SJSA1 (cell line): ENCODE measurements around the gene STON2. TPM values are rescaled to one million over a fixed set of nuclear protein-coding genes. Genes with fewer than 3 reads are reported as not detected.

Source experiments
- DNase-seq, 2 experiments: peaks; one replicate each; pipeline ENCODE4 v3.0.0-alpha.2; 2015 to 2020; ENCODE audit warnings: low spot score in 2 of 2, low read depth in 1 of 2
- H3K27ac ChIP-seq: fragments of 250-450 bp; sonication (Bioruptor Pico); 2 replicates; pipeline ENCODE4 v1.5.1; 2020; ENCODE audit warnings: mild to moderate bottlenecking, moderate library complexity
- H3K27me3 ChIP-seq: fragments of 250-450 bp; sonication (Bioruptor Pico); replicated peaks from 2 replicates; pipeline ENCODE4 v1.5.1; 2020; ENCODE audit warnings: mild to moderate bottlenecking, moderate library complexity
- H3K36me3 ChIP-seq: fragments of 250-450 bp; sonication (Bioruptor Pico); 2 replicates; pipeline ENCODE4 v1.5.1; 2020; ENCODE audit warnings: mild to moderate bottlenecking
- H3K4me1 ChIP-seq: fragments of 250-450 bp; sonication (Bioruptor Pico); replicated peaks from 2 replicates; pipeline ENCODE4 v1.6.1; 2021; ENCODE audit warnings: mild to moderate bottlenecking
- H3K4me3 ChIP-seq: fragments of 250-450 bp; sonication (Bioruptor Pico); 2 replicates; pipeline ENCODE4 v1.5.1; 2020; ENCODE audit warnings: mild to moderate bottlenecking
- H3K9me3 ChIP-seq: fragments of 250-450 bp; sonication (Bioruptor Pico); replicated peaks from 2 replicates; pipeline ENCODE4 v1.5.1; 2020; ENCODE audit warnings: mild to moderate bottlenecking
- total RNA-seq: library from RNA; depleted of rRNA; stranded (reverse); fragments of >200 nt; shearing (Covaris generic); gene quantifications from 2 replicates; pipeline ENCODE4 v1.2.3, GENCODE V29; 2014

The STON2 gene
- total RNA-seq, 1 experiment from 2014 or later = 0.08 TPM

DNA sequence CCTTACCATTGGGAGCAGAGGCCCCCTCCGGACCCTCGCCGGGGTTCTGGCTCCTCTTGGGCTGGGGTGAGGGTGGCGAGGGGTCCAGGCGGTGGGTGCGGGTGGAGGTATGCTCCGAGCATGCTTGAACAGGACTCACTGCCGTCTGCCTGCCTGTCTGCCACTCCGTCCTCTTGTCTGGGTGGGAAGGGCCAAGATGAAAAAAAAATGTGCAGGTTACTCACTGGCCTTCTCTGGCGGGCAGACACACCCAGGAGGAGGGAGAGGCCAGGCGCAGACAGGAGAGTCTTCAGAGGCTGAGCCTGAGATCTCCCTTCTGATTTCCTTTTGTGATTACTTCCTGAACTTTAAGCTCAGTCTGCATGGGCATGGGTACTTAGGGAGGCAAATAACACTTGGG lies 76.1 kb downstream of the STON2 start:
- no peak overlapping the region for H3K4me3 ChIP-seq
- no peaks in the 10 kb centered on the region for H3K36me3 ChIP-seq
- H3K27ac ChIP-seq = no peak overlapping the region
- no peaks in the 10 kb centered on the region for H3K4me1 ChIP-seq
- H3K9me3 ChIP-seq = no peaks in the 10 kb centered on the region
- no peak for DNase-seq
- no peaks in the 10 kb centered on the region for H3K27me3 ChIP-seq

DNA sequence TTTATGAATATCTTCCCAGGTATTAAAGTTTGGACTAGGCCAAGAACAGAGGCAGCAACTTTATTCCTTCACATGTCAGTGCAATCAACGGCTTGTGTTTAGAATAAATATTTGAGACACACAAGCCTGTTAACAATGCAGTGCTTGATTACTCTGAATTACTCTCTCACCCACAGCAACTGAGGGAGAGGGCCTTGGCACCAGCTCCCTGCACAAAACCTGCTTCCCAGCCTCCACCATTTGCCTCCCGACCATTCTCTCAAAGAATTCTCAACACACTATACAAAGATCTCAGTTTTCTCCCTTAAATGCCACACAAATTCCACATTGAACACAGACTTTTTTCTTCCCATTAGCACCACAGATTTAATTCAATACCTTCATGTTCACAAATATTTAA lies 77.0 kb downstream of the STON2 start:
- Histone ChIP-seq H3K9me3 (no peaks in the 10 kb centered on the region), H3K36me3 (no peaks in the 10 kb centered on the region), H3K27me3 (no peaks in the 10 kb centered on the region), H3K4me1 (no peaks in the 10 kb centered on the region), H3K4me3 (no peak overlapping the region), H3K27ac (no peak overlapping the region)
- DNase-seq = no peak

DNA sequence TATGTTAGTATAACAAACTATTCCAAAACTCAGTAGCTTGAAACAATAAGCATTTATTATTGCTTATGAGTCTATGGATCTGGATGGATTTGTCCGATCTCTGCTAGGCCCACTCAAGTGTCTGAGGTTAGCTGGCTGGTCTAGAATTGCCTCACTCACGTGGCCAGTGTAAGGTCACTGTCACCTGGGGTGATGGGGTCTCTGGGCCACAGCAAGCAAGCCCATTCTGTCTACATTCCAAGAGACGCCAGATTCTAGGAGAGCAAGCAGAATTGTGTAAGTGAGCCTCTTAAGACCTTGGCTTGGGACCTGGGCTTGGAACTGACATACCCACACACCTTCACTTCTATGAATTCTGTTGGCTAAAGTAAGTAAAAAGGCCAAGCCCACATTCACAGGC lies 80.2 kb downstream of the STON2 start:
- Histone ChIP-seq H3K9me3 (no peaks in the 10 kb centered on the region), H3K4me3 (no peak overlapping the region), H3K4me1 (no peaks in the 10 kb centered on the region), H3K27ac (no peak overlapping the region), H3K36me3 (no peaks in the 10 kb centered on the region), H3K27me3 (no peaks in the 10 kb centered on the region)
- no peak for DNase-seq

DNA sequence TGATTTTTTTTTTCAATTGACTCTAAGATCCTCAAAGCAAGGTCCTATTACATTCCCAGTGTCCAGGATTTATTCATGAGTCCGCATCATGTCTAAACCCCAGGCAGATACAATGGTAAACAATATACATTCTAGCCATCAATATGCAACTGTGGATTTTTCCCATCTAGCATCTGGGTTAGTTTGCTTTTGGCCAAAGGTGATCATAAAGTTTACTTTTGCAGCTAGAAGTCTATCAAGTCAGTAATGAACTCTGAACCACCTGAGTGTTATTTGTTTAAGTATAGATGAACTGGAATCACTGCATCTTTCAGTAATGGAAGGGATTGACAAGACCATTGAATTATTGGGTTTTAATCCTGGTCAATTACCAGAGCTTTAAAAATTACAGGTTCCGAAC lies 80.8 kb downstream of the STON2 start:
- Histone ChIP-seq H3K27me3 (no peaks in the 10 kb centered on the region), H3K4me3 (no peak overlapping the region), H3K9me3 (no peaks in the 10 kb centered on the region), H3K27ac (no peak overlapping the region), H3K4me1 (no peaks in the 10 kb centered on the region), H3K36me3 (no peaks in the 10 kb centered on the region)
- DNase-seq = no peak

DNA sequence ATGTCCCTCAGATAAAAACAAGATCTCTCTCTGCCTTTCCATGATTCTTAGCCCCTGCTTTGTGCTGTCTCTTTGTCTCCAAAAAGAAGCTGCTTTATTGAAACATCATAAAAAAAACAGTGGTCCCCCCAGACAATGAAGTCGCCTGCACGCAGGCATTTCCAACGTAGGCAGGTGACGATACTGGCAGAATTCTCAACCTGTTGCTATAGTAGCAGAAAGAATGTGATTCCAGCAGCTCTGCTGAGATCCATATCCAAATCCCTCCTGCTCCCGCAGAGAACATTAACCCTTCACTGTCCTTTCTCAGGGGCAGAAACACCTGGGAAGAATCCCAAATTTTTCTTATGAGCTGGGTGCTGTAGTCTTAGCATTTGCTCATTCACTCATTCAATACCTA lies 84.8 kb downstream of the STON2 start:
- Histone ChIP-seq H3K27ac (no peak overlapping the region), H3K27me3 (no peaks in the 10 kb centered on the region)
- DNase-seq = no peak

DNA sequence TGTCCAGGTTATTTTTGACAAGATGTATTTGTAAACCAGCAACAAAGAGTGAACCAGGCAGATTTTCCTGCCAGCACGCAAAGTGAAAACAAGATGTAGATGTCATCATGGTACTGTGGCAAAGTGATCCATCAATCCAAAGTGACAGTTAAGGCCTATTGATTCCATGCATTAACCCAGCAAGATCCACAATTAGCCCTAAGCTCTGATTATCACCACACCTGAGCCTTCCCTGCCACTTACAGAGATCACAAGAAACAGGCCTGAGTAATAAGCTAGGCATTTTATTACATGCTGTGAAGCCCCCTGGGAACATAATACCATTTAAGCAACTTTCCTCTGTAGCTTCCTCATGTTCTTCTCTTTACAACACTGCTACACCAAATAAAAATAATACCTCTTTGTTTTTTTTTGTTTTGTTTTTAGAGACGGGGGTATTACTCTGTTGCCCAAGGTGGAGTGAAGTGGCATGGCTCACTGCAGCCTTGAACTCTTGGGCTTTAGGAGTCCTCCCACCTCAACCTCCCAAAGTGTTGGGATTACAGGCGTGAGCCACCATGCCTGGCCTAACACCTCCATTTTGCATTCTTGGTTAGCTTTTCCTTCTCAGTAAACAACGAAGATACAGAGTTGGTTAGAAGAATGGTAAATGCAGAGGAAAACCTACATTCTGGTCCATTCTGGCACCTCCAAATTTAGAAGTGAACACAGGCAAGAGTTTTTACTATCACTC lies 85.5 kb downstream of the STON2 start:
- H3K36me3 ChIP-seq = no peaks in the 10 kb centered on the region
- H3K9me3 ChIP-seq = no peaks in the 10 kb centered on the region
- H3K27me3 ChIP-seq = no peaks in the 10 kb centered on the region
- no peaks in the 10 kb centered on the region for H3K4me1 ChIP-seq
- DNase-seq = no peak
- H3K4me3 ChIP-seq = no peak overlapping the region
- no peak overlapping the region for H3K27ac ChIP-seq

More for the DNA sequence above, 84.8 kb downstream of the STON2 start:
- Histone ChIP-seq H3K4me3 (no peak overlapping the region), H3K36me3 (no peaks in the 10 kb centered on the region), H3K4me1 (no peaks in the 10 kb centered on the region), H3K9me3 (no peaks in the 10 kb centered on the region)

DNA sequence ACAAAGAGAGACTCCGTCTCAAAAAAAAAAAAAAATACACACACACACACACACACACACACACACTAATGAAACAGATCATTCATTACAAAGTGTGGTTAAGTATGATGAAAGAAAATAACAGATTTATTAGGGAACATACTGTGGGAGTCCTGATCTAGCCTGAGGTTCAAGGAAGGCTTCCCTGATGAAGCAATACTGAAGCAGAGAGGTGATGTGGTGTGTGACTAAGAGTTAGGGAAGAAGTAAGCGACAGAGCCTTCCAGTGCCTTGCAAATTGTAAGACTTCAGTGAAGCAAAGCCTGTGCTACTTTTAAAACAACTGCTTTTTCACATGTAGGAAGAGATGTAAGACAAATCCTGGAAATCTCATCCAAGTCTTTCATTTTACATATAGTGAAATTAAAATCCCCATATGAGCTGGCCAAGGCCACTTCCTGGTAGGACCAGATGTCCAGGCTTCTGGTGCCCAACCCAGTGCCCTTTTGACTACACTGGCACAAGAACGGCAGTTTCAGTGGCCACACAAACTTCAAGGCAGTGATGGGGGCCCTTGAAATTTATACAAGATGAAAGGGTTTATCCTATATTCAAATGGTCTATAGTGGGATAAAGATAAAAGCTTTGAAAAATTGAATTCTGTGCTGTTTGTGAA lies 86.2 kb downstream of the STON2 start:
- H3K9me3 ChIP-seq = no peaks in the 10 kb centered on the region
- DNase-seq = no peak
- no peaks in the 10 kb centered on the region for H3K36me3 ChIP-seq
- no peaks in the 10 kb centered on the region for H3K4me1 ChIP-seq
- H3K27me3 ChIP-seq = no peaks in the 10 kb centered on the region
- no peak overlapping the region for H3K4me3 ChIP-seq
- H3K27ac ChIP-seq = no peak overlapping the region

DNA sequence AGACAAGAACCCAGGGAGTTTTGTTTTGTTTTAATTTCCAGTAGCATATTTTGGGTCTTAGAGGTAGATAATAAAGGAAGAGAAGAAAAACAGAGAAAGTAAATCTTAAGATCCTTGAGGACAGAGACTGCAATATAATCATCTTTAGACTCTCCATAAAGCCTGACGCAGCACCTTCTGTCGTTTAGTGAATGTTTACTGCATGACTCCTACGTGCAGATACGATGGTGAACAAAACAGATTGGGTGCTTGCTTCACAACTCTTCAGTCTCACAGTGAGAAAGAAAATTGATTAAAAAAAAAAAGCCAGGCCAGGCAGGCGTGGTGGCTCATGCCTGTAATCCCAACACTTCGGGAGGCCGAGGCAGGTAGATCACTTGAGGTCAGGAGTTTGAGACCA lies 86.9 kb downstream of the STON2 start:
- no peak for DNase-seq
- no peak overlapping the region for H3K27ac ChIP-seq
- H3K27me3 ChIP-seq = no peaks in the 10 kb centered on the region
- H3K9me3 ChIP-seq = no peaks in the 10 kb centered on the region
- no peak overlapping the region for H3K4me3 ChIP-seq
- H3K36me3 ChIP-seq = no peaks in the 10 kb centered on the region
- H3K4me1 ChIP-seq = no peaks in the 10 kb centered on the region

DNA sequence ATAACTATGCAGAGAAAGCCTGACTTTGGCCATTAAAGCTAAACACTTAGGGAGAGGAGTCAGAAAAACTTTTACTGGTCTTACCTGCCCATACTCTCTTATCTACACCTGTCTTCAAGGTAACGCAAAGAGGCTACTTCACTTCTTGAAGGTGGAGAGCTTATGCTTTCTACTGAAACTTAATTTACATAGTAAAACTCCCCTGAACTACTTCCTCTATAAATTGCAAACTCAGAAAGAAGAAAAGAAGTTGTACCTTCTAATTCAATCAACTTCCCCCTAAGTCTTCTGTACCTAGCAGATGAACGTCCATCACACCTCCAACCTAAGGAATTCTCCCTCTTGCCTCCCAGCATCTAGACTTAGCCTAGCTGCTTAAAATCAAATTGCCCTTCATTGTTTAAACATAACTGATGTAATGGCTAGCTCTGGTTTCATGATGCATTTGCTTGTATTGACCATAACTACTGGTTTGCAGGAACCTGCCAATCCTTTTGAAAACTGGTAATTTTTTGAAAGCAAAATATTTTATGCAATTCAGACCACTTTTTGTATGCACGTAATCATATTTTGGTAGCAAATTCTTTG lies 87.7 kb downstream of the STON2 start:
- Histone ChIP-seq H3K4me3 (no peak overlapping the region), H3K36me3 (no peaks in the 10 kb centered on the region), H3K27ac (no peak overlapping the region), H3K9me3 (no peaks in the 10 kb centered on the region), H3K27me3 (no peaks in the 10 kb centered on the region), H3K4me1 (no peaks in the 10 kb centered on the region)
- DNase-seq = no peak

DNA sequence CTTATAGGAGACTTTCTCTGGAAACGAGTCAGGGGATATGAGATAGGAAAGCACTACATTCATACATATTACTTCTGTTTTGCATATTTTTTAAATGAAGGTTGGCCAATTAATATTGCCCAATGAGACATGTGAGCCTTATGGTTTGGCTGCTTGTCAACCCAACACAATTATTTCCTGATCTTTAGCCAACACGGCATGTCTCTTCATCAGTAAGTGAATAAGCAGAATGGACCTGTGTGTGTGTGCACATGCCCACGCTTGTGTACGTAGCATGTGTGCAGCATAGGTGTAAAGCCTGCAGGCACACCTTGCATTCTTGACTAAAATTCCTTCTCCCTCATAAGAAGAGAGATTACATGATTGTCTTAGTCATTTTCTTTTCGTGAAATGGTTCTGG lies 88.3 kb downstream of the STON2 start:
- Histone ChIP-seq H3K4me1 (no peaks in the 10 kb centered on the region), H3K36me3 (no peaks in the 10 kb centered on the region), H3K27me3 (no peaks in the 10 kb centered on the region), H3K27ac (no peak overlapping the region), H3K9me3 (no peaks in the 10 kb centered on the region), H3K4me3 (no peak overlapping the region)
- no peak for DNase-seq

DNA sequence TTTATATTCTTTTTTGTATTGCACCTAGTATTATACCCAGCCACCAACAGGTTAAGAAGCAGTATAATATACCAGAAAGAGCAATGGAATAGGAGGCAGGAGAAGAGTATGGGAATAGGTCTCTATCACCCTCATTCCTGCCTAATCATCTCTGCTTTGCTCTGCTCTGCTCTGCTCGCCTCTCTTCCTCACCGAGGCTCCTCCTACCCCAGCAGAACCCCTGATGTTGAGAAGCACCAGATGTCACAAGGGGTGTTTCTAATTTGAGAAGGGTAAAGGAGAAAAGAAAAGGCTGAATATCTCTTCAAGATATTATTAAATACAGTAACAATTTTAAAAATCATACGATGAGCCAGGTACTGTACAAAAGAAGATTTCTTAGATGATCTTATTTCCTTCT lies 89.0 kb downstream of the STON2 start:
- Histone ChIP-seq H3K4me3 (no peak overlapping the region), H3K36me3 (no peaks in the 10 kb centered on the region), H3K4me1 (no peaks in the 10 kb centered on the region), H3K9me3 (no peaks in the 10 kb centered on the region), H3K27ac (no peak overlapping the region), H3K27me3 (no peaks in the 10 kb centered on the region)
- no peak for DNase-seq

DNA sequence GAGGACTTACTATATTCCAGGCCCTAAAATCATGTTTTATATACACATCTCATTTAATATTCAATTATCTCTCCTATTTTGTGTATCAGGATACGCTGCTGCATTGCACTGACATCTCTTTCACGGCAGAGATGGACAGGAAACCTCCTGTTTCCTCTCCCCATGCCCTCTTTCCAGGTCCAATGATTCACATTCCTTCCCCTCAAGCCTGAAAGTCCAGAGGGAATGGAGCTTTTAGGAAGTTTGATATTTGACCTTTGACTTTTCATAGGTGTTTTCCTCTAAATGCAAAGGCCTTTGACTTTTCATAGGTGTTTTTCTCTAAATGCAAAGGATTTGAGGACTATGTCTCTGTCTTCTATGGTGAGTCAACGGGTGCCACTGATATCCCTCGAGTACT lies 89.5 kb downstream of the STON2 start:
- no peaks in the 10 kb centered on the region for H3K27me3 ChIP-seq
- no peak for DNase-seq
- H3K27ac ChIP-seq = no peak overlapping the region
- H3K9me3 ChIP-seq = no peaks in the 10 kb centered on the region
- H3K36me3 ChIP-seq = no peaks in the 10 kb centered on the region
- no peak overlapping the region for H3K4me3 ChIP-seq
- no peaks in the 10 kb centered on the region for H3K4me1 ChIP-seq

DNA sequence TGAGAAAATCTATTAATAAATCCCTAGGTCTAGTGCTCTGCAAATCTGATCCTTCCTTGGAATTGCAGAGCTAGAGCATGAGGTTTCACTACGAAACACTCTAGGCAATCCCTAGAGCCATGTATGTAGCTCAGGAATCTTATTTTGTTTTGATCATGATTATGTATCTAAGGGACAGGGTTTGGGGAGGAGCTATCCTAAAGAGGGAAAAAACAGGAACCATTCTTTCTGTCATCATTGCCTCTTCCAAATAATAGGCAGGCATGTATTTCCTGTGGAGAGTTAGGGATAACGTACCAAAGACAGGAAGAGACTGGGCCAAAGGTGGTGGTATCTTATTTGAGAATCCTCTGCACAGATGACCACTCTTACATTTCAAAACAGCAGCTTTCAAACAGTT lies 90.6 kb downstream of the STON2 start:
- Histone ChIP-seq H3K27ac (no peak overlapping the region), H3K36me3 (no peaks in the 10 kb centered on the region), H3K4me1 (no peaks in the 10 kb centered on the region), H3K27me3 (no peaks in the 10 kb centered on the region), H3K9me3 (no peaks in the 10 kb centered on the region), H3K4me3 (no peak overlapping the region)
- no peak for DNase-seq

DNA sequence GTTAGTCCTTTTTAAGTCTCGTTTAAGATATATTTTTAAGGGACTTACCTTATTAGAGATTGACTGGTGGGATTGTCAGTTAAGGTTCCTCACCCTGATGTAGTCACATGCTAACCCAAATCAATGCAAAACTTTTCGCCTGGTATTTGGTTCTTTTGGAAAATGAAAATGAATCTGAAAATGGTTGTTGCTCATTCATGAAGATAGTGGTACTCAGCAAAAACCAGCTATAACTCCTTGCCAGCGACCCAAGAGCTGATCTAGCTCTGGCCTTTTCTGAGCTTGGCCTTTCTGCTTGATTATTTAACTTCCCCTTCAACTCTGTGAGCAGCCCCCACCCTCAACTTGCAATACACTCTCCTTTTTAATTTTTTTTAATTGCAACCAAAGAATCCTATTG lies 94.4 kb downstream of the STON2 start:
- H3K27ac ChIP-seq = no peak overlapping the region
- no peak for DNase-seq
- H3K4me1 ChIP-seq = no peaks in the 10 kb centered on the region
- no peaks in the 10 kb centered on the region for H3K27me3 ChIP-seq
- no peaks in the 10 kb centered on the region for H3K9me3 ChIP-seq
- no peaks in the 10 kb centered on the region for H3K36me3 ChIP-seq
- no peak overlapping the region for H3K4me3 ChIP-seq
